ENCODE results near the gene KLF13. TPM values are rescaled to one million over a fixed set of nuclear protein-coding genes. Genes with fewer than 3 reads are reported as not detected.

KLF13 gene
- total RNA-seq, 2 donors from 2014 or later: 18.7 to 18.9 TPM

GRCh38 chr15:31408724-31409123 is 82.1 kb downstream of the KLF13 start:
- Histone ChIP-seq H3K36me3 (ENCODE audit: control insufficient read depth, insufficient read depth, low read length) (no peaks in the 10 kb centered on the region), H3K27me3 (ENCODE audit: control insufficient read depth, insufficient read depth, low read length, poor library complexity, severe bottlenecking) (no peaks in the 10 kb centered on the region), H3K4me3 (ENCODE audit: low read length) (no peak overlapping the region), H3K9ac (ENCODE audit: extremely low read depth, low read length, poor library complexity, severe bottlenecking) (no peak overlapping the region), H3K9me3 (ENCODE audit: control insufficient read depth, low read length) (no peaks in the 10 kb centered on the region), H3K27ac (ENCODE audit: low read depth, low read length) (no peak overlapping the region), H3K4me1 (ENCODE audit: control insufficient read depth, insufficient read depth, low read length) (no peaks in the 10 kb centered on the region)
- TF ChIP-seq CTCF (conservative IDR thresholded peaks at IDR 0.05): no peak
- Mint-ChIP-seq H3K9me3 (peaks cover 6% of the 10 kb centered on the region), H3K36me3 (ENCODE audit: low read depth) (no peaks in the 10 kb centered on the region), H3K27ac (no peak overlapping the region), H3K4me3 (no peak overlapping the region), H3K4me1 (no peaks in the 10 kb centered on the region), H3K27me3 (ENCODE audit: insufficient read depth) (peaks cover 4% of the 10 kb centered on the region)
- DNase-seq: no peak
- 92 to 96% methylated on average over 2 to 3 of the region's 3 CpGs for WGBS, 2 experiments (ENCODE audit: insufficient coverage in 1 of 2, insufficient read length in 1 of 2)

- Mint-ChIP-seq H3K36me3 (ENCODE audit: low read depth) (no peaks in the 10 kb centered on the region), H3K27ac (no peak overlapping the region), H3K4me3 (no peak overlapping the region), H3K27me3 (ENCODE audit: insufficient read depth) (peaks cover 4% of the 10 kb centered on the region), H3K4me1 (no peaks in the 10 kb centered on the region), H3K9me3 (peaks cover 6% of the 10 kb centered on the region)
- 82% methylated on average over 2 of the region's 2 CpGs; no CpG with 5 or more reads in 1 of the 2 experiments for WGBS, 2 experiments (ENCODE audit: insufficient coverage in 1 of 2, insufficient read length in 1 of 2)
- Histone ChIP-seq H3K36me3 (ENCODE audit: control insufficient read depth, insufficient read depth, low read length) (no peaks in the 10 kb centered on the region), H3K4me3 (ENCODE audit: low read length) (no peak overlapping the region), H3K27me3 (ENCODE audit: control insufficient read depth, insufficient read depth, low read length, poor library complexity, severe bottlenecking) (no peaks in the 10 kb centered on the region), H3K27ac (ENCODE audit: low read depth, low read length) (no peak overlapping the region), H3K9me3 (ENCODE audit: control insufficient read depth, low read length) (no peaks in the 10 kb centered on the region), H3K4me1 (ENCODE audit: control insufficient read depth, insufficient read depth, low read length) (no peaks in the 10 kb centered on the region), H3K9ac (ENCODE audit: extremely low read depth, low read length, poor library complexity, severe bottlenecking) (no peak overlapping the region)
- TF ChIP-seq CTCF (conservative IDR thresholded peaks at IDR 0.05): no peak
- DNase-seq: no peak
Observed at GRCh38 chr15:31409171-31409570, 82.5 kb downstream of the KLF13 start.

GRCh38 chr15:31412824-31413223 is 86.2 kb downstream of the KLF13 start:
- no peaks in the 10 kb centered on the region for H3K9me3 ChIP-seq (ENCODE audit: control insufficient read depth, low read length)
- Mint-ChIP-seq H3K9me3 (no peaks in the 10 kb centered on the region), H3K27me3 (ENCODE audit: insufficient read depth) (peaks cover 1% of the 10 kb centered on the region), H3K36me3 (ENCODE audit: low read depth) (no peaks in the 10 kb centered on the region), H3K27ac (no peak overlapping the region), H3K4me1 (no peaks in the 10 kb centered on the region), H3K4me3 (no peak overlapping the region)
- WGBS, 2 experiments (ENCODE audit: insufficient coverage in 1 of 2, insufficient read length in 1 of 2): 72 to 81% methylated on average over 2 of the region's 2 CpGs
- H3K27ac ChIP-seq (ENCODE audit: low read depth, low read length): no peak overlapping the region
- H3K9ac ChIP-seq (ENCODE audit: extremely low read depth, low read length, poor library complexity, severe bottlenecking): no peak overlapping the region
- H3K27me3 ChIP-seq (ENCODE audit: control insufficient read depth, insufficient read depth, low read length, poor library complexity, severe bottlenecking): no peaks in the 10 kb centered on the region
- no peak overlapping the region for H3K4me3 ChIP-seq (ENCODE audit: low read length)
- DNase-seq: no peak
- no peaks in the 10 kb centered on the region for H3K36me3 ChIP-seq (ENCODE audit: control insufficient read depth, insufficient read depth, low read length)
- no peaks in the 10 kb centered on the region for H3K4me1 ChIP-seq (ENCODE audit: control insufficient read depth, insufficient read depth, low read length)
- TF ChIP-seq CTCF (conservative IDR thresholded peaks at IDR 0.05): no peak
